Measurements from ENCODE around the gene EIF2S2. TPM values are rescaled to one million over a fixed set of nuclear protein-coding genes. Genes with fewer than 3 reads are reported as not detected.

The EIF2S2 gene
- total and polyA plus RNA-seq, 2 donors (not counting 1 experiment from before 2014, with no cell fraction given): 11.3 to 26.4 TPM

DNA sequence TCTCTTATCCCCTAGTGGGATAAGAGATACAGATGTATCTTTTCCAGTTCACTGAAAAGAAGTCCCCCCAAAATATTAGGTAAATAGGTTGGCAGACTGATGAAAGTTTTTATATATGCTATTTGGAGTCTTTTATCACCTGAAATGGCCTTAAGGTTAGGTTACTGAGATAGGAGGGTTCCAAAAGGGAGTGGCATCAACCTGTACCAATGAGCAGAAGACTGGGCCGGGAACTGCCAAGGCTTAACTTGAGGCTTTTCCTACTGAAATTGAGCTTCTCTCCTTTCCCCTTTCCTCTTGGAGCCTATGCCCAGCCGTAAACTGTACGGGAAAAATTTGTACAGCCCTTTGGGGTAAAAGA, 42.0 kb downstream of the EIF2S2 start:
- TF ChIP-seq, protein P1, sequence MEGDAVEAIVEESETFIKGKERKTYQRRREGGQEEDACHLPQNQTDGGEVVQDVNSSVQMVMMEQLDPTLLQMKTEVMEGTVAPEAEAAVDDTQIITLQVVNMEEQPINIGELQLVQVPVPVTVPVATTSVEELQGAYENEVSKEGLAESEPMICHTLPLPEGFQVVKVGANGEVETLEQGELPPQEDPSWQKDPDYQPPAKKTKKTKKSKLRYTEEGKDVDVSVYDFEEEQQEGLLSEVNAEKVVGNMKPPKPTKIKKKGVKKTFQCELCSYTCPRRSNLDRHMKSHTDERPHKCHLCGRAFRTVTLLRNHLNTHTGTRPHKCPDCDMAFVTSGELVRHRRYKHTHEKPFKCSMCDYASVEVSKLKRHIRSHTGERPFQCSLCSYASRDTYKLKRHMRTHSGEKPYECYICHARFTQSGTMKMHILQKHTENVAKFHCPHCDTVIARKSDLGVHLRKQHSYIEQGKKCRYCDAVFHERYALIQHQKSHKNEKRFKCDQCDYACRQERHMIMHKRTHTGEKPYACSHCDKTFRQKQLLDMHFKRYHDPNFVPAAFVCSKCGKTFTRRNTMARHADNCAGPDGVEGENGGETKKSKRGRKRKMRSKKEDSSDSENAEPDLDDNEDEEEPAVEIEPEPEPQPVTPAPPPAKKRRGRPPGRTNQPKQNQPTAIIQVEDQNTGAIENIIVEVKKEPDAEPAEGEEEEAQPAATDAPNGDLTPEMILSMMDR (IDR thresholded peaks at IDR 0.05): peak; percentile 35
- TF ChIP-seq EZH2 (IDR thresholded peaks at IDR 0.05; ENCODE audit: borderline replicate concordance, insufficient read depth, low read depth, low read length, poor library complexity, severe bottlenecking): no peak
- peaks cover 78% of the 10 kb centered on the region for H4K20me1 ChIP-seq (ENCODE audit: control insufficient read depth, insufficient read depth, low read length, poor library complexity, severe bottlenecking)
- no peak overlapping the region for H3K4me3 ChIP-seq (ENCODE audit: control extremely low read depth in 1 of 5, extremely low read depth in 1 of 5, insufficient read depth in 1 of 5, low read depth in 2 of 5, low read length in 4 of 5)
- no peak overlapping the region for H3K27ac ChIP-seq (ENCODE audit: low read length in 2 of 2)
- no peak for DNase-seq
- peaks cover 9 to 13% of the 10 kb centered on the region in 2 donors for H3K4me1 ChIP-seq (ENCODE audit: control insufficient read depth in 2 of 2, insufficient read depth in 2 of 2, low read length in 2 of 2)
- H3K9me3 ChIP-seq (ENCODE audit: control extremely low read depth in 1 of 3, control insufficient read depth in 2 of 3, insufficient read depth in 1 of 3, low read length in 2 of 3): no peaks in the 10 kb centered on the region
- ChIA-PET POLR2A (no interaction called here), CTCF (interaction anchor here (0.8 to 9.9 kb wide), 25 partner anchors 9 to 417 kb away, joined by 3 to 139 read pairs (median 4); partner anchors contain the start of gene EIF2S2)
- no peak overlapping the region for H2AFZ ChIP-seq (ENCODE audit: insufficient read depth, low read depth, low read length, poor library complexity, severe bottlenecking)
- H3K27me3 ChIP-seq (replicated peaks in 1 of 4; ENCODE audit: control extremely low read depth in 1 of 4, control insufficient read depth in 3 of 4, insufficient read depth in 4 of 4, low read length in 3 of 4): no peaks in the 10 kb centered on the region
- no peaks in the 10 kb centered on the region for H3K9me3 Mint-ChIP-seq (ENCODE audit: insufficient read depth)
- no peak overlapping the region for H3K4me2 ChIP-seq (replicated peaks; ENCODE audit: low read depth, low read length, poor library complexity, severe bottlenecking)
- peaks cover 21% of the 10 kb centered on the region for H3K4me1 Mint-ChIP-seq
- H3K27ac Mint-ChIP-seq: peak overlapping the region; percentile 59
- peaks cover 74% of the 10 kb centered on the region for H3K79me2 ChIP-seq (ENCODE audit: control insufficient read depth, insufficient read depth, low read length)
- ATAC-seq (ENCODE audit: low read depth): no peak
- H3K4me3 Mint-ChIP-seq: no peak overlapping the region
- intact Hi-C loops (cut with micrococcal nuclease): loop anchor here (1.0 kb wide), 3 partner anchors 155 to 278 kb away; no protein-coding TSS in a partner anchor
- no peaks in the 10 kb centered on the region for H3K27me3 Mint-ChIP-seq
- no peak overlapping the region for H3K9ac ChIP-seq (ENCODE audit: low read length)
- peaks cover 4 to 47% of the 10 kb centered on the region in 2 experiments for H3K36me3 ChIP-seq (replicated peaks in 1 of 2; ENCODE audit: control extremely low read depth in 1 of 2, control insufficient read depth in 1 of 2, extremely low read depth in 1 of 2, insufficient read depth in 2 of 2, low read length in 1 of 2)
- no CpG with 5 or more reads among the region's 3 CpGs for WGBS (ENCODE audit: insufficient coverage)

GRCh38 chr20:34069341-34070078, 42.5 kb downstream of the EIF2S2 start:
- no peaks in the 10 kb centered on the region for H3K27me3 ChIP-seq (replicated peaks in 1 of 4; ENCODE audit: control extremely low read depth in 1 of 4, control insufficient read depth in 3 of 4, insufficient read depth in 4 of 4, low read length in 3 of 4)
- H3K27ac Mint-ChIP-seq: peak overlapping the region; percentile 59
- peaks cover 4 to 47% of the 10 kb centered on the region in 2 experiments for H3K36me3 ChIP-seq (replicated peaks in 1 of 2; ENCODE audit: control extremely low read depth in 1 of 2, control insufficient read depth in 1 of 2, extremely low read depth in 1 of 2, insufficient read depth in 2 of 2, low read length in 1 of 2)
- peak; percentile 75 for DNase-seq
- no peak overlapping the region for H3K4me3 ChIP-seq (ENCODE audit: control extremely low read depth in 1 of 5, extremely low read depth in 1 of 5, insufficient read depth in 1 of 5, low read depth in 2 of 5, low read length in 4 of 5)
- H3K27ac ChIP-seq (ENCODE audit: low read length in 2 of 2): no peak overlapping the region
- H3K4me2 ChIP-seq (replicated peaks; ENCODE audit: low read depth, low read length, poor library complexity, severe bottlenecking): no peak overlapping the region
- peaks cover 74% of the 10 kb centered on the region for H3K79me2 ChIP-seq (ENCODE audit: control insufficient read depth, insufficient read depth, low read length)
- no peaks in the 10 kb centered on the region for H3K9me3 Mint-ChIP-seq (ENCODE audit: insufficient read depth)
- 38% methylated on average over 4 of the region's 7 CpGs for WGBS (ENCODE audit: insufficient coverage)
- H3K9ac ChIP-seq (ENCODE audit: low read length): no peak overlapping the region
- H3K4me3 Mint-ChIP-seq: no peak overlapping the region
- H2AFZ ChIP-seq (ENCODE audit: insufficient read depth, low read depth, low read length, poor library complexity, severe bottlenecking): no peak overlapping the region
- ChIA-PET POLR2A (no interaction called here), CTCF (interaction anchor here (0.7 to 9.9 kb wide), 45 partner anchors 9 to 416 kb away, joined by 3 to 139 read pairs (median 4); partner anchors contain the start of genes EIF2S2 and RALY)
- TF ChIP-seq, protein P1 (IDR thresholded peaks at IDR 0.05): peak; percentile 74
- TF ChIP-seq EZH2 (IDR thresholded peaks at IDR 0.05; ENCODE audit: borderline replicate concordance, insufficient read depth, low read depth, low read length, poor library complexity, severe bottlenecking): no peak
- H4K20me1 ChIP-seq (ENCODE audit: control insufficient read depth, insufficient read depth, low read length, poor library complexity, severe bottlenecking): peaks cover 78% of the 10 kb centered on the region
- peaks cover 21% of the 10 kb centered on the region for H3K4me1 Mint-ChIP-seq
- H3K27me3 Mint-ChIP-seq: no peaks in the 10 kb centered on the region
- H3K4me1 ChIP-seq (ENCODE audit: control insufficient read depth in 2 of 2, insufficient read depth in 2 of 2, low read length in 2 of 2): peaks cover 9 to 13% of the 10 kb centered on the region in 2 donors
- H3K9me3 ChIP-seq (ENCODE audit: control extremely low read depth in 1 of 3, control insufficient read depth in 2 of 3, insufficient read depth in 1 of 3, low read length in 2 of 3): no peaks in the 10 kb centered on the region
- ATAC-seq (ENCODE audit: low read depth): peak; percentile 90
- intact Hi-C loops (cut with micrococcal nuclease): loop anchor here (1.0 to 5.0 kb wide), 5 partner anchors 60 to 402 kb away; partner anchors contain the start of gene ACTL10
